ENCODE data around the gene PRPF18.

Gene PRPF18

DNA sequence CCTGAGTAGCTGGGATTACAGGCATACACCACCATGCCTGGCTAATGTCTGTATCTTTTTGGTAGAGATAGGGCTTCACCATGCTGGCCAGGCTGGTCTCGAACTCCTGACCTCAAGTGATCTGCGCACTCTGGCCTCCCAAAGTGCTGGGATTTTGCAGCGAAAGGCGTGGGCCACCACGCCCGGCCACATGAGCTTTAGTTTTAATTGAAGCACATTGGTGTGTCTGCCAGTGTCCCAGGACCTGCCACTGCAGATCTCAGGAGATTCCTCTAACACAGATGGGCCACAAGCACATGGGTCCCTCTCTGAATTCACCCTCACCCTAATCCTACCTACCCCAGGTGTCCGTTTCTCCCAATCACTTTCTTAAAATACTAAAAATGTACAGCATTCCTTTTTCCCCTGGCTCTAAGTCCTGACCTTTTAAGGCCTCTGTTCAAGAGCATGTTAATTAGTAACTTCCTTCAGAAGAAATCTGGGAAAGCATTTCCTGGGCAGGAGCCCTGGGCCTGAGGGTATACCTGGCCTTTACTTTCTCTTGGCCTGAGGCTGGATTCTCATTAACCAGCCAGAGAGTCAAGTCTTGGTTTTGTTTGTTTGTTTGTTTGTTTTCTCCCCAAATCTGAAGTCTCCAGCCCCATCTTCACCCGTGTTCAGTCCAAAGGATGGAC, 82.6 kb downstream of the PRPF18 start:
- no peak for DNase-seq (ENCODE audit: low spot score)

DNA sequence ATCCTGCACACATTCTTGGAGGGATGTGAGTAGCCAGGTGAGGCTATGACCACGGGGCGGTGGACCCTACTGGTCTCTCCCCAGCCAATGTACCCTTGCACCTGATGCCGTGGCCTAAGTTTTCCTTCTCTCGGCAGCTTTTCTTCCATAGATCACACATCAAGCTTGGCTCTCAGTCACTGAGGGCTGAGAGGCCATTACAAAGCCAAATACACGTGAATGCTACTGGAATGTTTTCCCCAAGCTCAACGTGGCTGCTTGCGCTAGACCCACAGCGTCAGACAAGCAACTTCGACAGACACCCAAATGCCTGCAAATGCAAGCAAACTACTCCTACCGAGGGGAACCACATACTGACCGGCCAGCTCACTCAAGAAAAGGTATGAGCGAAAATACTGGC, 83.1 kb downstream of the PRPF18 start:
- no peak for DNase-seq (ENCODE audit: low spot score)

DNA sequence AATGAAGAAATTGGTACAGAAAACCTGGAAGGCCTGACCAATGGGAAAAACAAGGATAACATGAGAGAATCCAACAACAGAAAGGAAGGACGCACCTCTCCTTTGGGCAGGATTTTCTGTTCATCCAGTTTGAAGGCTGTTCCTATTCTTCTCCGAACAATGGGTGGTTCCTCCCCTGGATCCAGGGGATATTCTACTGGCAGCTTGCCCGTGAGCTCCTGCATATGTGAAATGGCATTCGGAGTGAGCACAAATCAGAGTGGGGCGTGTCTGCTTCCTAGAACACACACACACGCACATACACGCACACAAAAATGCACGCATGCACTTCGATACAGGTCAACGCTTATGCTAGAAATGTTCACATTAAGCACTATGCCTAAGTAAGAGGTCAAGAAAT, 83.5 kb downstream of the PRPF18 start:
- DNase-seq (ENCODE audit: low spot score) = no peak

DNA sequence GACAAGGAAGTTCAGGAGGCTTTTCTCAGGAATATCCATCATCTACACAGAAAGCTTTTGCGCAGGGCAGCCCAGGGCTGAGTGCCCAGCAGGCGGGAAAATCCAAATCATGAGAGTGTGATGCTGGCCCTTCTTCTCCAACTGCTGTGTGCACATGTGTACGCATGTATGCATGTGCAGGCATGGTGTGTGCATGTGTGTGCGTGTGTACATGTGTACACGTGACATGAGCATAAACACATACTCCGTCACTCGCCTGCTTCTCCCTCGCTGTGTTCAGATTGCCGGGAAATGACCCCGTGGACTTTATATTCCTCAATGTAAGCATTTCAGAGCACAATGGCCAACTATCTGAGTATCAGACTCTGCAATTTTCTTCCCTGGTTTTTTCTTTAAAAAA, 85.1 kb downstream of the PRPF18 start:
- no peak for DNase-seq (ENCODE audit: low spot score)

DNA sequence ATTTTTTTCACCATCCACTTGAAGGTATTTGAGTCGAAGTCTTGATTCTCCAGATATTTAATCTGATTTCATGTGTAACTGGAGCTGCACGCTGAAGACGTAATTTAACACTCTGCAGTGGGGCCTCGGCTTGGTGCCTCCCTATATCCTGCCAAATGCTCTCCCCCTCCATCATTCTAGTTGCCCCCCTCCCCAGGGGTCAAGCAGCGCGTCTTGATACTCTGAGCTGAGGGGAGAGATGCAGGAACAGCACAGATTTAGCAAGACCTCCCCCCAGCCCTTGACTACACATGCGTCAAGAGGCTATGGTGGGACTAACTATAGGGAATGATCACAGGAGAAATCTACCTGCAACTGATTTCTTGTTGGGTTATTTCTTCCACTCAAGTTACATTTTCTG, 85.8 kb downstream of the PRPF18 start:
- no peak for DNase-seq (ENCODE audit: low spot score)

DNA sequence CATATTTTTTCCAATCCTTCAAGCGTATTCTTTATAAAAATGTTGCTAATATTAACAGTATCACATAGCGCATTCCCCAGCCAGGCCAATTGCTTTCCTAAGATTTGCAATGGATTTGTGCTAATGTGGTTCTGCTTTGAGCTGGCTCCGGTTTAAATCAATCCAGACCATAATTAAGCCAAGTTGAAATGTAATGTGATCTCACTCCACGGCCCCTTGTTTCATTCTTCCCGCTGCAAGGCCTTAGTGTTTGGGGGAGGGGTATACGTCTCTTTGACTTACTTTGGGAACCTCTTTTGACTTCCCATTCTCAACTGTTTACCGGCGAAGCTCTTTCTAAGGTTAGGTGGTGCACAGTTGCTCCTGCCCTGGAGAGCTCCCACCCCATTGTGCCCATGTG, 86.4 kb downstream of the PRPF18 start:
- DNase-seq (ENCODE audit: low spot score) = no peak

DNA sequence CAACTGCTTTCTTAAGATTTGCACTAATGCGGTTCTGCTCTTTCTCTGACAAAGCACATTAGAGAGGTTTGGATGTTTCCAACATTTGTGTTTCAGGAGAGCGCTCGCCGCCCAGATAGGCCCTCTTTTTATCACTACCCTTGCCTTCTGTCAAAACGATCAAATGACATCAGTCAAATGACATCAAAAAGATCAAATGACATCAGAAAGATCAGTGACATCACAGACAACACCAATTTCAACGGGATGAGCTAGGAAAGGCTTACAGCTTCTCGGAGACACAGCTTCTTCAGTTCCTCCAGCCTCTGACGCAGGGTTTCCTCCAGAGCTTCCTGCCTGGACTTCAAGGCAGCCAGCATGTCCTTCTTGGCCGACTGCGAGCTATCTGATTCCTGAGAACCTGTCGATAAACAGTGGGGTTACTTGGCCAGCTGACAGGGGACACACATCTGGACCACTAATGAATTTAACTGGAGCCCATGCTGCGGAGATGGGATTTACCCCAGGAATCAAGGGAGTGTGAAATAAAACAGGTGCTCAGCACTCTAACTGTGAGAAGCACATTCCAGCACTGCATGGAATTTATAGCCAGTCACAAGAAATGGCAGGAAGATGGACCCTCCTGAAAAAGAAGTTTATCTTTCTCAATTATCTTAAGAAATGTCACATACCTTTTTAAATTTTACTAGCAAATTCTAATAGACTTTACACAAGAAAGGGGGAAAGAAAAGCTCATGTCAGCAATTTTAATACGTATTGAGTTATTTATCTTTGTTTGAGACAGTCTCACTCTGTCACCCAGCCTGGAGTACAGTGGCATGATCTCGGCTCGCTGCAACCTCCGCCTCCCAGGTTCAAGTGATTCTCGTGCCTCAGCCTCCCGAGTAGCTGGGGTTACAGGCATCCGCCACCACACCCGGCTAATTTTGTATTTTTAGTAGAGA, 88.2 kb downstream of the PRPF18 start:
- DNase-seq (ENCODE audit: low spot score) = no peak

DNA sequence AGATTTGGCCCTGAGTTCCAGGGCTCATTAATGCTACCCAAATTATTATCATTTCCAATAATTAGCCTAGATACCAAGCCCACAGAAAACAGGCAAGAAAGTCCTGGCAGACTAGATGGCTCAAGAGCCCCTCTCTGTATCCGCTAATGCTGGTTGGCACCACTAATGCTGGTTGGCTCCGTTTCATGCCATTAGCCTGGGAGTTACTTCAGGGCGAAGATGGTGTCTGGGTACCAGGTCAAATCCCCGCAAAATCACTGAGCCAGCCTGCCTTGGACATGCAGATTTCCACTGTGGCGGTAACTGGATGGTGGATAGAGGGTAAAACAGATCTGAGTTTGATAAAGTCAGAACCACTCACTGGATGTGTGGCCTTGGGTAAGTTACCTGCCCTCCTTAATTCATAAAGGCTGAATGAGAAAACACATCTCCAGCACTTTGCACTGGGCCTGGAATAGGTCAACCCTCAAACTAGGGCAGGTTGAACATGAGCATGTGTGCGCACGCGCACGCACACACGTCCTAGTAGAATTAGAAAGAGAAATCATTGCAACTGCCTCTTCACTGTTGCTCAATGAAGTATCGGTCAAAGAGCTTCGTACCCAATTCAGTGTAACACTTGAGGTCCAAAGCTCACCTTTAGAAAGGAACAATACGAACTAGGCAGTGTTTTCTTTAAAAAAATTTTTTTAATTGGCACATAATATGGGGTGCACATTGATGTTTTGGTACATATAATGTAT, 91.5 kb downstream of the PRPF18 start:
- DNase-seq (ENCODE audit: low spot score) = no peak
